SU-DHL-6 (cell line): Measurements from ENCODE around the gene NFIB.

Experiments
- H2AFZ ChIP-seq: fragments of 200-600 bp; sonication (generic); 2 replicates; pipeline ENCODE4 v1.6.1; 2014; ENCODE audit warnings: low read depth, mild to moderate bottlenecking, moderate library complexity, mixed read lengths, antibody characterized with exemption, low read length; ENCODE audit not compliant: severe bottlenecking
- H3F3A ChIP-seq: fragments of 200-600 bp; shearing (Covaris generic); 2 replicates; pipeline ENCODE4 v1.6.0; 2016; ENCODE audit warnings: antibody characterized with exemption, mild to moderate bottlenecking; ENCODE audit not compliant: insufficient read depth
- H3K27ac ChIP-seq: fragments of 200-600 bp; sonication (generic); 2 replicates; pipeline ENCODE4 v1.5.1; 2016; ENCODE audit warnings: low read depth, mild to moderate bottlenecking, low read length, moderate library complexity, mixed read lengths
- H3K27me3 ChIP-seq: fragments of 200-600 bp; sonication (generic), shearing (Covaris generic); 2 replicates; pipeline ENCODE4 v1.6.0; 2014; ENCODE audit warnings: mild to moderate bottlenecking, low read length
- H3K36me3 ChIP-seq: fragments of 200-600 bp; sonication (generic); 2 replicates; pipeline ENCODE4 v1.6.1; 2014; ENCODE audit warnings: mild to moderate bottlenecking, low read length, mixed read lengths
- H3K4me2 ChIP-seq: fragments of 300-600, 200-600 bp; shearing (Covaris generic), sonication (generic); 2 replicates; pipeline ENCODE4 v1.6.0; 2014; ENCODE audit warnings: low read length, low read depth, mild to moderate bottlenecking; ENCODE audit not compliant: poor library complexity, severe bottlenecking
- H3K4me3 ChIP-seq: fragments of 200-600 bp; sonication (generic); 2 replicates; pipeline ENCODE4 v1.5.1; 2014; ENCODE audit warnings: antibody characterized with exemption, low read length, mild to moderate bottlenecking, mixed read lengths; ENCODE audit not compliant: insufficient read depth, poor library complexity, severe bottlenecking
- H3K79me2 ChIP-seq: fragments of 200-600 bp; sonication (generic); 2 replicates; pipeline ENCODE4 v1.6.1; 2014; ENCODE audit warnings: mild to moderate bottlenecking, low read length, moderate library complexity; ENCODE audit not compliant: insufficient read depth
- H3K9ac ChIP-seq: fragments of 200-600 bp; sonication (generic); 2 replicates; pipeline ENCODE4 v1.7.0; 2014; ENCODE audit warnings: mild to moderate bottlenecking, low read length
- H3K9me2 ChIP-seq: fragments of 200-600 bp; sonication (generic); replicated peaks from 2 replicates; pipeline ENCODE4 v1.6.1; 2014; ENCODE audit warnings: low read length; ENCODE audit not compliant: insufficient read depth
- H3K9me3 ChIP-seq: fragments of 200-600 bp; sonication (generic); 2 replicates; pipeline ENCODE4 v1.6.1; 2014; ENCODE audit warnings: low read length, mixed read lengths; ENCODE audit not compliant: insufficient read depth
- H4K20me1 ChIP-seq: fragments of 200-600 bp; sonication (generic); 2 replicates; pipeline ENCODE4 v1.6.1; 2014; ENCODE audit warnings: low read depth, mild to moderate bottlenecking, antibody characterized with exemption, low read length, moderate library complexity, mixed read lengths
- CTCF ChIP-seq: fragments of 200-600 bp; sonication (generic); IDR thresholded peaks from one replicate; pipeline ENCODE4 v1.5.1; 2017; ENCODE audit warnings: antibody characterized with exemption, mild to moderate bottlenecking, low read length, moderate library complexity; ENCODE audit not compliant: insufficient read depth, poor library complexity, severe bottlenecking
- EZH2phosphoT487 ChIP-seq: fragments of 200-600 bp; sonication (generic), shearing (Covaris generic); conservative IDR thresholded peaks from 2 replicates; pipeline ENCODE4 v1.6.1; 2018; ENCODE audit warnings: mild to moderate bottlenecking, antibody characterized with exemption, low read length, moderate library complexity, mixed read lengths

Gene NFIB

GRCh38 chr9:14037331-14037730, 276.6 kb downstream of the NFIB start:
- TF ChIP-seq EZH2phosphoT487 (no peak), CTCF (no peak)
- Histone ChIP-seq H2AFZ (no peak overlapping the region), H3F3A (no peaks in the 10 kb centered on the region), H3K4me2 (no peak overlapping the region), H3K9me3 (no peaks in the 10 kb centered on the region), H3K9ac (no peak overlapping the region), H4K20me1 (no peaks in the 10 kb centered on the region), H3K36me3 (no peaks in the 10 kb centered on the region), H3K9me2 (no peaks in the 10 kb centered on the region; the same call in 1 of the 2 replicates), H3K79me2 (no peaks in the 10 kb centered on the region), H3K27me3 (no peaks in the 10 kb centered on the region), H3K4me3 (no peak overlapping the region), H3K27ac (no peak overlapping the region)

DNA sequence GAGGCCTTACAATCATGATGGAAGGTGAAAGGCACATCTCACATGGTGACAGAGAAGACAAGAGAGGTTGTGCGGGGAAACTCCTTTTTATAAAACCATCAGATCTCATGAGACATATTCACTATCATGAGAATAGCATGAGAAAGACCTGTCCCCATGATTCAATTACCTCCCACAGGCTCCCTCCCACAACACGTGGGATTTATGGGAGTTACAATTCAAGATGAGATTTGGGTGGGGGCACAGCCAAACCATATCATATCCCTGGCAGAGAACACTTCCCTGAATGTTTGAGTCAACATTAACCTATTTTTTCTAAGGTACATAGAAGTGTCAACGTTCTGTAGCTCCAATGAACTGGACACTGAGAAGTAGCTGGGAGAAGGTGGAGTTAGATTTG, 280.9 kb downstream of the NFIB start:
- no peak overlapping the region for H3K27ac ChIP-seq
- H3K4me3 ChIP-seq = no peak overlapping the region
- no peaks in the 10 kb centered on the region; the same call in 1 of the 2 replicates for H3K9me2 ChIP-seq
- H3F3A ChIP-seq = no peaks in the 10 kb centered on the region
- H3K79me2 ChIP-seq = no peaks in the 10 kb centered on the region
- H3K9ac ChIP-seq = no peak overlapping the region
- no peaks in the 10 kb centered on the region for H3K36me3 ChIP-seq
- H3K27me3 ChIP-seq = no peaks in the 10 kb centered on the region
- H2AFZ ChIP-seq = no peak overlapping the region
- no peak overlapping the region for H3K4me2 ChIP-seq
- no peaks in the 10 kb centered on the region for H4K20me1 ChIP-seq
- TF ChIP-seq CTCF (no peak), EZH2phosphoT487 (no peak)
- H3K9me3 ChIP-seq = no peaks in the 10 kb centered on the region
